HCT116 (cell line): Measurements from ENCODE around the gene SPIN2A. TPM values are rescaled to one million over a fixed set of nuclear protein-coding genes. Genes with fewer than 3 reads are reported as not detected.

Experiments
- ATAC-seq: fragments of 200-7000 bp; cut with Tn5 transposase; 2 replicates; pipeline ENCODE4 v1.9.1; 2020; ENCODE audit warnings: mild to moderate bottlenecking, moderate library complexity
- BruUV-seq: library from RNA; stranded (reverse); fragments of 400-500 nt; replicated peaks from 2 replicates; lab custom pipeline; 2021; lab: Mats Ljungman, UMichigan
- CTCF ChIA-PET: fragments of 300-600 bp; sonication (Branson Sonifier 250); formaldehyde crosslinking; loops from one replicate; lab custom pipeline; 2021; ENCODE audit warnings: antibody characterized with exemption; lab: Charles Lee
- POLR2A ChIA-PET: fragments of 300-600, 350-600 bp; sonication (Branson Sonifier 250); formaldehyde crosslinking; loops from one replicate; lab custom pipeline; 2021; ENCODE audit warnings: antibody characterized with exemption; lab: Charles Lee
- RAD21 ChIA-PET, 2 experiments: fragments of 300-600 bp; sonication (Branson Sonifier 250); formaldehyde crosslinking; loops; one replicate each; lab custom pipeline; 2023; ENCODE audit warnings: low total read pairs in 2 of 2; ENCODE audit not compliant: uncharacterized antibody in 2 of 2, unreplicated experiment in 2 of 2, low non-redundant PET in 1 of 2; lab: Charles Lee
- DNase-seq: peaks from one replicate; pipeline ENCODE4 v3.0.0-alpha.2; 2010; ENCODE audit warnings: low read depth, low spot score
- H2AFZ ChIP-seq: fragments of 200-600 bp; shearing (Covaris generic), sonication (generic); 2 replicates; pipeline ENCODE4 v1.6.1; 2017; ENCODE audit warnings: low read depth, mixed run types, mixed read lengths, antibody characterized with exemption, low read length; ENCODE audit not compliant: poor library complexity, severe bottlenecking
- H3K27ac ChIP-seq: 2 replicates; pipeline ENCODE4 v1.5.1; 2012; ENCODE audit warnings: low read depth, low read length
- H3K27me3 ChIP-seq: fragments of 200-600 bp; sonication (generic); 2 replicates; pipeline ENCODE4 v1.6.1; 2016; ENCODE audit warnings: mixed run types, low read length, mixed read lengths; ENCODE audit not compliant: insufficient read depth
- H3K36me3 ChIP-seq, 2 experiments: fragments of 200-500 bp in 1 of 2; fragments of 200-600 bp in 1 of 2; sonication (Bioruptor generic) in 1 of 2; sonication (generic) in 1 of 2; 2 replicates each; pipeline versions ENCODE4 v1.5.1 to v1.6.1; 2014 to 2016; ENCODE audit warnings: low read length in 2 of 2, inconsistent platforms in 1 of 2, mixed read lengths in 1 of 2, mixed run types in 1 of 2; ENCODE audit not compliant: insufficient read depth in 2 of 2, control insufficient read depth in 1 of 2
- H3K4me1 ChIP-seq, 2 experiments: fragments of 200-600 bp in 1 of 2; sonication (generic) in 1 of 2; 2 replicates each; pipeline versions ENCODE4 v1.5.1 to v1.6.1; 2012 to 2017; ENCODE audit warnings: low read length in 2 of 2, inconsistent platforms in 1 of 2, mild to moderate bottlenecking in 1 of 2, mixed read lengths in 1 of 2, mixed run types in 1 of 2, moderate library complexity in 1 of 2; ENCODE audit not compliant: insufficient read depth in 2 of 2, control insufficient read depth in 1 of 2
- H3K4me2 ChIP-seq: fragments of 200-600 bp; sonication (generic); 2 replicates; pipeline ENCODE4 v1.6.1; 2017; ENCODE audit warnings: mixed run types, low read length, mixed read lengths
- H3K4me3 ChIP-seq, 2 experiments: fragments of 200-600 bp in 1 of 2; sonication (generic) in 1 of 2; replicated peaks in 1 of 2; 2 replicates each; pipeline ENCODE4 v1.5.1; 2011 to 2016; ENCODE audit warnings: low read length in 2 of 2, control low read depth in 1 of 2, low read depth in 1 of 2, mild to moderate bottlenecking in 1 of 2, mixed read lengths in 1 of 2, mixed run types in 1 of 2
- H3K79me2 ChIP-seq: fragments of 200-600 bp; sonication (generic); 2 replicates; pipeline ENCODE4 v1.6.1; 2017; ENCODE audit warnings: mild to moderate bottlenecking, mixed run types, low read length, moderate library complexity, mixed read lengths; ENCODE audit not compliant: insufficient read depth
- H3K9ac ChIP-seq: fragments of 200-600 bp; sonication (generic); 2 replicates; pipeline ENCODE4 v1.6.1; 2016; ENCODE audit warnings: low read length, mixed read lengths
- H3K9me2 ChIP-seq: fragments of 200-600 bp; sonication (generic), shearing (Covaris generic); 2 replicates; pipeline ENCODE4 v1.6.1; 2017; ENCODE audit warnings: mixed run types, mild to moderate bottlenecking, moderate library complexity; ENCODE audit not compliant: insufficient read depth
- H3K9me3 ChIP-seq, 2 experiments: fragments of 200-500 bp in 1 of 2; fragments of 200-600 bp in 1 of 2; sonication (Bioruptor generic) in 1 of 2; sonication (generic) in 1 of 2; 2 replicates each; pipeline ENCODE4 v1.6.1; 2014 to 2017; ENCODE audit warnings: low read length in 2 of 2, mixed read lengths in 2 of 2, inconsistent platforms in 1 of 2, low read depth in 1 of 2, mild to moderate bottlenecking in 1 of 2, mixed run types in 1 of 2, moderate library complexity in 1 of 2; ENCODE audit not compliant: control insufficient read depth in 1 of 2, insufficient read depth in 1 of 2
- H4K20me1 ChIP-seq: fragments of 200-600 bp; sonication (generic), shearing (Covaris generic); 2 replicates; pipeline ENCODE4 v1.6.1; 2017; ENCODE audit warnings: mixed run types, mild to moderate bottlenecking, moderate library complexity; ENCODE audit not compliant: insufficient read depth
- ATF3 ChIP-seq: IDR thresholded peaks from 2 replicates; pipeline ENCODE4 v1.6.1; 2012
- CEBPB ChIP-seq: IDR thresholded peaks from 2 replicates; pipeline ENCODE4 v1.6.1; 2012; ENCODE audit warnings: low read depth
- CTCF ChIP-seq, 3 experiments: fragments of 200-600 bp in 1 of 3; sonication (generic) in 1 of 3; IDR thresholded peaks in 2 of 3; conservative IDR thresholded peaks in 1 of 3; 2 replicates each; pipeline ENCODE4 v1.5.1; 2012 to 2017; ENCODE audit warnings: low read depth in 2 of 3, low read length in 2 of 3, antibody characterized with exemption in 1 of 3, borderline replicate concordance in 1 of 3, control low read depth in 1 of 3, mild to moderate bottlenecking in 1 of 3, mixed read lengths in 1 of 3, mixed run types in 1 of 3, moderate library complexity in 1 of 3; ENCODE audit not compliant: insufficient read depth in 1 of 3
- EGR1 ChIP-seq: IDR thresholded peaks from 2 replicates; pipeline ENCODE4 v1.6.1; 2012; ENCODE audit warnings: low read depth
- ELF1 ChIP-seq: IDR thresholded peaks from 2 replicates; pipeline ENCODE4 v1.6.1; 2012; ENCODE audit warnings: low read depth, borderline replicate concordance
- EZH2 ChIP-seq: fragments of 200-600 bp; sonication (generic); IDR thresholded peaks from 2 replicates; pipeline ENCODE4 v1.6.1; 2017; ENCODE audit warnings: antibody characterized with exemption, mixed run types
- EZH2phosphoT487 ChIP-seq: fragments of 200-600 bp; IDR thresholded peaks from 2 replicates; pipeline ENCODE4 v1.6.1; 2018; ENCODE audit warnings: antibody characterized with exemption, borderline replicate concordance
- FOSL1 ChIP-seq: IDR thresholded peaks from 2 replicates; pipeline ENCODE4 v1.6.1; 2012; ENCODE audit warnings: low read depth
- MAX ChIP-seq: IDR thresholded peaks from 2 replicates; pipeline ENCODE4 v1.6.1; 2012
- POLR2A ChIP-seq: IDR thresholded peaks from 2 replicates; pipeline ENCODE4 v1.7.0; 2011; ENCODE audit warnings: borderline replicate concordance; ENCODE audit not compliant: insufficient read depth, insufficient read length; ENCODE audit errors: extremely low read depth
- POLR2AphosphoS5 ChIP-seq: IDR thresholded peaks from 2 replicates; pipeline ENCODE4 v1.6.1; 2011; ENCODE audit warnings: mild to moderate bottlenecking, low read depth, low read length, moderate library complexity
- RAD21 ChIP-seq: IDR thresholded peaks from 2 replicates; pipeline ENCODE4 v1.6.1; 2012; ENCODE audit warnings: low read depth, mild to moderate bottlenecking
- REST ChIP-seq: IDR thresholded peaks from 2 replicates; pipeline ENCODE4 v1.6.1; 2012; ENCODE audit warnings: low read depth
- SIN3A ChIP-seq: IDR thresholded peaks from 2 replicates; pipeline ENCODE4 v1.6.1; 2012; ENCODE audit warnings: low read depth
- SP1 ChIP-seq: IDR thresholded peaks from 2 replicates; pipeline ENCODE4 v1.6.1; 2012; ENCODE audit warnings: low read depth
- SRF ChIP-seq: IDR thresholded peaks from 2 replicates; pipeline ENCODE4 v1.6.1; 2012; ENCODE audit warnings: low read depth
- TCF7L2 ChIP-seq: IDR thresholded peaks from 2 replicates; pipeline ENCODE4 v1.7.0; 2011; ENCODE audit warnings: borderline replicate concordance, inconsistent platforms; ENCODE audit not compliant: insufficient read depth, insufficient read length; ENCODE audit errors: extremely low read depth
- ZBTB33 ChIP-seq: IDR thresholded peaks from 2 replicates; pipeline ENCODE4 v1.6.1; 2011; ENCODE audit warnings: mild to moderate bottlenecking, low read length, moderate library complexity; ENCODE audit not compliant: insufficient replicate concordance; ENCODE audit errors: extremely low read depth
- ZNF274 ChIP-seq: fragments of 200-500 bp; sonication (Bioruptor generic); IDR thresholded peaks from 2 replicates; pipeline ENCODE4 v1.6.1; 2014; ENCODE audit warnings: mild to moderate bottlenecking, low read depth, low read length, inconsistent platforms
- intact Hi-C: fragments of 100-400 bp; cut with micrococcal nuclease; formaldehyde crosslinking; loops from 2 replicates; pipeline ENCODE4 v1.10.0; 2022
- total RNA-seq: library from RNA; stranded (reverse); gene quantifications from one replicate; pipeline ENCODE4 v1.2.1, GENCODE V29; 2021; ENCODE audit not compliant: unreplicated experiment

Gene SPIN2A
- total RNA-seq, 1 experiment from 2014 or later: 0.54 TPM

GRCh38 chrX:57121162-57121755 lies 15.9 kb downstream of the SPIN2A start, which contains the start of gene SPIN2B:
TSS of gene SPIN2B (minus strand) at chrX:57121548.
- Histone ChIP-seq H3K4me2 (peak within 1 kb of the TSS; percentile 72), H3K9ac (peak within 1 kb of the TSS; percentile 62), H3K79me2 (no peaks in the 10 kb centered on the region), H3K27me3 (no peaks in the 10 kb centered on the region), H3K9me2 (no peaks in the 10 kb centered on the region), H3K36me3 (no peaks in the 10 kb centered on the region), H3K4me3 (peak within 1 kb of the TSS; percentile 57 to 63), H3K27ac (peak within 1 kb of the TSS; percentile 58; the same call in 1 of the 2 replicates), H4K20me1 (no peaks in the 10 kb centered on the region), H3K4me1 (no peaks in the 10 kb centered on the region), H3K9me3 (no peaks in the 10 kb centered on the region), H2AFZ (no peak within 1 kb of the TSS)
- peak; percentile 100 for ATAC-seq
- intact Hi-C loops: loop anchor here (5.0 kb wide), 1 partner anchor 124 kb away; the partner anchor contains the start of gene SPIN3
- ChIA-PET POLR2A (interaction anchor here (0.8 kb wide), 1 partner anchor 32 kb away, joined by 3 read pairs; no protein-coding TSS in a partner anchor), CTCF (no interaction called here), RAD21 (no interaction called here)
- no TSS peak for BruUV-seq
- peak; percentile 60 for DNase-seq
- TF ChIP-seq SIN3A: peak; percentile 21; the same call in 1 of the 2 replicates
- TF ChIP-seq POLR2AphosphoS5: peak; percentile 77
- TF ChIP-seq ELF1: peak; percentile 27; the same call in 1 of the 2 replicates
- TF ChIP-seq SP1: no peak
- no peak for TF ChIP-seq CEBPB
- no peak for TF ChIP-seq SRF
- TF ChIP-seq ZBTB33: no peak
- no peak for TF ChIP-seq REST
- no peak for TF ChIP-seq ZNF274
- no peak for TF ChIP-seq CTCF (IDR thresholded peaks at IDR 0.05 in 2 of 3, conservative IDR thresholded peaks at IDR 0.05 in 1 of 3; ENCODE audit: borderline replicate concordance in 1 of 3, insufficient read depth in 1 of 3, low read depth in 2 of 3, low read length in 2 of 3)
- no peak for TF ChIP-seq EZH2phosphoT487
- no peak for TF ChIP-seq TCF7L2
- TF ChIP-seq EZH2: no peak
- TF ChIP-seq POLR2A: peak; percentile 48
- no peak for TF ChIP-seq ATF3
- TF ChIP-seq FOSL1: no peak
- peak; percentile 56; the same call in 1 of the 2 replicates for TF ChIP-seq EGR1
- no peak for TF ChIP-seq RAD21
- TF ChIP-seq MAX: peak; percentile 40
